GM10266 (cell line): ENCODE data around the gene PPP2R2B.

Experiments used
- DNase-seq: peaks from one replicate; pipeline ENCODE4 v3.0.0; 2012; ENCODE audit errors: extremely low spot score
- TF ChIP-seq, protein P1 (sequence below): IDR thresholded peaks from 2 replicates; pipeline ENCODE4 v1.5.1; 2012; ENCODE audit warnings: mild to moderate bottlenecking, low read depth; ENCODE audit not compliant: control insufficient read depth, insufficient read depth; ENCODE audit errors: missing control alignments

Gene PPP2R2B

DNA sequence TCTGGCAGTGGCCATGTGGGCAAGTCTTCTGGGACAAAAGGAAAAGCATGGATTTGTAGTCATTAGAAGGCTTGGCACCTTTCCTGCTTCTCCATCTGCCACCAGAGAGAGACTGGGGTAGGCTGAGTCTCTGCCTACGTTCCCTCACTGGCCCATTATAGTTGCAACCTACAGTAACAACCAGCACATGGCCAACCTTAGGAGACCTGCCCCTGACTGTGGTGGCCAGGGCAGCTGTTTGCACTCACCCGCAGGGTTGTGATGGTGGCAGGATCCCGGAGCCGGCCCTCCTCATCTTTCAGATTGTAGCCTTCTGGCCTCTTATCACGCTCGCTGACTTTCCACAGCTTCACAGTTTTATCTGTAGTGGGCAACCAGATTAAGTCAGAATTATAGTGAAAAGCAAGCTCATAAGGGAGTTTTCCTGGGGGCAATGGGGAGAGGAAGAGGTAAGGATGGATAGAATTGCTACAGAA lies 187.6 kb downstream of the PPP2R2B start:
- DNase-seq = no peak
- TF ChIP-seq, protein P1, sequence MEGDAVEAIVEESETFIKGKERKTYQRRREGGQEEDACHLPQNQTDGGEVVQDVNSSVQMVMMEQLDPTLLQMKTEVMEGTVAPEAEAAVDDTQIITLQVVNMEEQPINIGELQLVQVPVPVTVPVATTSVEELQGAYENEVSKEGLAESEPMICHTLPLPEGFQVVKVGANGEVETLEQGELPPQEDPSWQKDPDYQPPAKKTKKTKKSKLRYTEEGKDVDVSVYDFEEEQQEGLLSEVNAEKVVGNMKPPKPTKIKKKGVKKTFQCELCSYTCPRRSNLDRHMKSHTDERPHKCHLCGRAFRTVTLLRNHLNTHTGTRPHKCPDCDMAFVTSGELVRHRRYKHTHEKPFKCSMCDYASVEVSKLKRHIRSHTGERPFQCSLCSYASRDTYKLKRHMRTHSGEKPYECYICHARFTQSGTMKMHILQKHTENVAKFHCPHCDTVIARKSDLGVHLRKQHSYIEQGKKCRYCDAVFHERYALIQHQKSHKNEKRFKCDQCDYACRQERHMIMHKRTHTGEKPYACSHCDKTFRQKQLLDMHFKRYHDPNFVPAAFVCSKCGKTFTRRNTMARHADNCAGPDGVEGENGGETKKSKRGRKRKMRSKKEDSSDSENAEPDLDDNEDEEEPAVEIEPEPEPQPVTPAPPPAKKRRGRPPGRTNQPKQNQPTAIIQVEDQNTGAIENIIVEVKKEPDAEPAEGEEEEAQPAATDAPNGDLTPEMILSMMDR = no peak

DNA sequence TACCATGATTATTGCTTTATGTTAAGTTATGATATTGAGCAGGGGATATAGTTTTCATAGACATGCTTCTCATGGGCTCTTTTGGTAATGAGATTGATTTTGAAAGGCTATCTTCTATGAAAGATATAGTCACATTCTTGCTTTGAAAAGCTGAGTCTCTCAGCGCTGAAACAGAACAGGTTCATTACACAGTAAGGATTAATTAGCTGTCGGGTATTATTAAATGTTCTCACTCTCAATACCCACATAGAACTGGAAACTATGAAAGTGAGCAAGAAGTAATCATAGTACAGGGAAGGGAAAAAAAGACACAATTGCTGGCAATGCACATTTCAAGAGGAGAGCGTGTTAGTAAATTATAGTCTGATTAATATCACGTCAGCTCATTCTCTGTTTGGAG lies 190.9 kb downstream of the PPP2R2B start:
- DNase-seq = no peak
- TF ChIP-seq, protein P1 = no peak

DNA sequence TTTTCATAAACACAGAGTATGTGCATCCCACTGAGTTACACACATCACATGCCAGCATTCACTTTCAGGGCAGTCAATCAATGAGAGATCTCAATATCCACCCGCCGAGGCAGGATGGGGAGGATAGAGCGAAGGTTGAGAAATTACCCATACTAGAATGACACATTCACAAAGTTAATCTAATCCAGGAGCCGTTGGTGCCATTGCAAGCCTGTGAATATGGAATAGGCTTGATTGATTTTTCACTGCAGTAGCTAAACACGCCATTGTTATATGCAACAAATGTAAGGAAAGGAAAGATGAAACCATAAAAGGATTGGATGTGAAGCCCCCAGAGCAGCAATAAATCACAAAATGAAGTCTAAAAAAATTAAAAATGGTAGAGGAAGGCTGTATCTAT lies 194.7 kb downstream of the PPP2R2B start:
- TF ChIP-seq, protein P1 = no peak
- DNase-seq = no peak

DNA sequence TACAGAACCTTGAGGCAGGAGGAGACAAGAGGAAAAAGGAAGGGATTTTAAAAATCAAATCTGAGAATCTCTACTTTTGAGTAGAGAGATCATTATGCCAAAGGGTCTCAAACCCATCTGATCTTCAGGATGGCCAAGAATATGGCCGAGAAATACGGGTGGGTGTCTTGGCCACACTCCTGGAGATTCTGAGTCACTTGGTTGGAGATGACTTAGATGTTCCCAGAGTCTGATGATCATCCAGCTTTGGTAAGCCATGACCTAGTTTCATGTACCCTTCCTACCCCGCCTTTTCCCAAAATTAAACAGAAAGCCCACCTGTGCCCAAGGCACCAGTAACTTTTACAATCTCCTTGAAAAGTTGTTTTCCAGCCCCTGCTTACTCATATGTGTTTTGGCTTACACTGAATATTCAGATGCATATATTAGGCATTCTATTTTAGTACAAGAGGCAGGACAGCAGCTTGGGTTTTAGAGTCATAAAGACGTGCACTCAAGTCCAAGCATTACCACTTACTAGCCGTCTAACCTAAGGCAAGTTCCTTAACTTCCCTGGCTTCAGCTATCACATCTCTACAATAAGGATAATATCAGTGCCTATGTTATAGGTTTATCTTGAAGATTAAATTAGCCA lies 195.5 kb downstream of the PPP2R2B start:
- TF ChIP-seq, protein P1 = no peak
- DNase-seq = no peak

DNA sequence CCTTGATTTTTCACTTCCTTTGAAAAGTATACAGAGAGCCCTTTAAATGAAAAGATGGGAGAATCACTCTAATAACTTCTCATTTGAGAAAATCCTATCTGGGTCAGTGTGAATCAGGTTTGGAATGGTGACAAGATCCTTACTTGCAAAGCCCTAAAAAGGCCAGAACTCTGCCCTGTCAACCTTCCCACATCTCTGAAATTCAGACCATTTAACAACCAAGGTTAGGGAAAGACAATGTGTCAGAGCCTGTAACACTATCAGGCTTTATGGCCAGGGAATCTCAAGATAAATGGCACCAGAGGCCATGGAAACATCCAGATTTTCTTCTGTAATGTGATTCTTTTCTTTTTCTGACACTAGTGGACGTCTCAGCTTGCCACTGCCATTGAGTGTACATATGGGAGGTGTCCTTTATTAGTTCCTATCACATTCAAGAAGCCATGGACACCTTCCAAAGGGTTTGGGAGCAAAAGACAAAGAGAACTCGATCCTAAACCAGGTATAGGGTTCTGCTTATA lies 196.9 kb downstream of the PPP2R2B start:
- TF ChIP-seq, protein P1 = no peak
- no peak for DNase-seq

DNA sequence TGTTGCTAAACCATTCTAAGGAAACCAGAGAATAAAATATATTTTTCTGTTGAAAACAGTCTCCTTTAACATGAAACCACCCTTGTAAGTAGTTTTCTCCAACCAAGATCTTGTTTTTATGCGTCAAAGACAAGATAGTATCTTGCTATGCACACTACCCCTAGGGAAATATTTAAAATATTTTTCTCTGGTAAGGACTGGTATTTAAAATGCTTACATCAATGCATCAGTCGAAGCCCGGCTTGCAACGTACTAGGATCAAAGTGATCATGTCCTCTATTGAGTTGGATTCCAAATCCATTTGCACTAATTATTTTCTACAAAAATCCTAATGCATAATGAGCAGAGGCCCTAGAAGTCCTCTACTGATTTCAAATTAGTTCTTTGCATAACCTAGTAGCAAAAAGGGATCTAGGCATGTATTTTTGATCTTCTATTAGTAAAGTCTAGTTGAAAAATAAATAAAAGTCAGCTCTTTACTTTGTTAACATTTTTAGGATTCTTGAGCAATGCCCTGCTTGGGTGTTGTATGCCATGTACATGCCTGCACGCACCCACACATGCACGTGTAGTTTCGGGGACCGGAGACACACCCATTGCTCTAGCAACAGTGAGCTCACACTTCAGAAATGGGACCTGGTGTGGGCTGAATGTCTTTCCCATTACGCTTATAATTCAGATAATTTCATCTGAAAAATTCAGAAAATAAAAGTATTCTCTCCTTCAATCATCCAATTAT lies 197.5 kb downstream of the PPP2R2B start:
- no peak for DNase-seq
- TF ChIP-seq, protein P1 = no peak

DNA sequence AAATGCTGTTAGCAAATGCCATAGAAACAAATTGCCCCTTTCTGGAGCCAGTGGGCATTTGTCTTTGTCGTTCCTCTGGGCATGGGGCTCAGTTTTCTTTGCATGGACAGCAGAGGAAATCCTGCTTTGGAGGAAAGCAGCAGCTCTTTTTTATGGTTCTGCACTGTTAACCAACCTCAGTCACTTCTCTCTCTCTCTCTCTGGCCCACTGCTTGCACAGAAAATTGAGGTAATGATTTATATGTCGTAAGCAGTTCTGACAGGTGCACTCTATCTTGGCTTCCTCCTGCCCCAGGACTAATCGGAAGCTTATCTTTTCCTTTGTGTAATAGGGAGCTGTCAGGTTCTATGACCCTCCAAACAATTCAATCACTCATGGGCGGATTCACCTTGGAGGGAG lies 202.9 kb downstream of the PPP2R2B start:
- TF ChIP-seq, protein P1 = no peak
- no peak for DNase-seq
